DND-41 (cell line): ENCODE measurements around the gene TMCO4.

ENCODE experiments used
- ATAC-seq: fragments of 200-7000 bp; cut with Tn5 transposase; 3 replicates; pipeline ENCODE4 v1.9.1; 2021; ENCODE audit warnings: low read depth; ENCODE audit not compliant: insufficient read depth
- DNase-seq: peaks from one replicate; pipeline ENCODE4 v3.0.0-alpha.2; 2020
- H2AFZ ChIP-seq: 2 replicates; pipeline ENCODE4 v1.6.0; 2012; ENCODE audit warnings: low read depth, low read length
- H3K27ac ChIP-seq: 2 replicates; pipeline ENCODE4 v1.5.1; 2012; ENCODE audit warnings: low read length, inconsistent platforms
- H3K27me3 ChIP-seq: fragments of 200-600 bp; sonication (generic); 2 replicates; pipeline ENCODE4 v1.6.0; 2012; ENCODE audit warnings: low read length, mild to moderate bottlenecking, inconsistent platforms; ENCODE audit not compliant: insufficient read depth, poor library complexity
- H3K36me3 ChIP-seq: 2 replicates; pipeline ENCODE4 v1.5.1; 2012; ENCODE audit warnings: low read length, inconsistent platforms; ENCODE audit not compliant: insufficient read depth
- H3K4me1 ChIP-seq: 2 replicates; pipeline ENCODE4 v1.5.1; 2012; ENCODE audit warnings: mild to moderate bottlenecking, low read length; ENCODE audit not compliant: insufficient read depth
- H3K4me2 ChIP-seq: 2 replicates; pipeline ENCODE4 v1.6.0; 2012; ENCODE audit warnings: mild to moderate bottlenecking, moderate library complexity, low read length, inconsistent platforms; ENCODE audit not compliant: insufficient read depth
- H3K4me3 ChIP-seq, 2 experiments: fragments of 200-600 bp in 1 of 2; shearing (Covaris generic) in 1 of 2; 2 replicates each; pipeline ENCODE4 v1.5.1; 2012 to 2016; ENCODE audit warnings: inconsistent platforms in 2 of 2, low read length in 2 of 2, mild to moderate bottlenecking in 2 of 2, low read depth in 1 of 2, moderate library complexity in 1 of 2
- H3K79me2 ChIP-seq: 2 replicates; pipeline ENCODE4 v1.6.0; 2012; ENCODE audit warnings: low read length, inconsistent platforms; ENCODE audit not compliant: insufficient read depth
- H3K9ac ChIP-seq: 2 replicates; pipeline ENCODE4 v1.6.0; 2012; ENCODE audit warnings: low read depth, mild to moderate bottlenecking, inconsistent platforms, low read length, moderate library complexity
- H3K9me3 ChIP-seq: 2 replicates; pipeline ENCODE4 v1.5.1; 2012; ENCODE audit warnings: low read length, moderate library complexity, mild to moderate bottlenecking, inconsistent platforms; ENCODE audit not compliant: insufficient read depth, severe bottlenecking
- H4K20me1 ChIP-seq: 2 replicates; pipeline ENCODE4 v1.6.0; 2012; ENCODE audit warnings: low read length; ENCODE audit not compliant: insufficient read depth
- EZH2 ChIP-seq: IDR thresholded peaks from 3 replicates; pipeline ENCODE4 v1.6.1; 2012; ENCODE audit warnings: borderline replicate concordance, low read depth, mild to moderate bottlenecking, moderate library complexity, low read length, inconsistent platforms; ENCODE audit not compliant: severe bottlenecking
- TF ChIP-seq, protein P1 (sequence below): IDR thresholded peaks from 2 replicates; pipeline ENCODE4 v1.5.1; 2012; ENCODE audit warnings: borderline replicate concordance, low read length, moderate library complexity, mild to moderate bottlenecking; ENCODE audit not compliant: poor library complexity, severe bottlenecking; ENCODE audit errors: extremely low read depth

Gene TMCO4

GRCh38 chr1:19633106-19633505 lies 166.6 kb downstream of the TMCO4 start:
- ATAC-seq: no peak

More at GRCh38 chr1:19633106-19633505, 166.6 kb downstream of the TMCO4 start:
- Histone ChIP-seq H4K20me1 (peaks cover 3% of the 10 kb centered on the region; the same call in 1 of the 2 replicates), H3K27me3 (no peaks in the 10 kb centered on the region), H3K4me1 (no peaks in the 10 kb centered on the region), H3K4me3 (no peak overlapping the region), H3K27ac (no peak overlapping the region), H3K4me2 (no peak overlapping the region), H3K36me3 (peaks cover 4% of the 10 kb centered on the region; the same call in 1 of the 2 replicates), H3K9me3 (no peaks in the 10 kb centered on the region), H3K9ac (no peak overlapping the region), H2AFZ (no peak overlapping the region), H3K79me2 (no peaks in the 10 kb centered on the region)
- no peak for DNase-seq
- TF ChIP-seq EZH2: no peak
- TF ChIP-seq, protein P1, sequence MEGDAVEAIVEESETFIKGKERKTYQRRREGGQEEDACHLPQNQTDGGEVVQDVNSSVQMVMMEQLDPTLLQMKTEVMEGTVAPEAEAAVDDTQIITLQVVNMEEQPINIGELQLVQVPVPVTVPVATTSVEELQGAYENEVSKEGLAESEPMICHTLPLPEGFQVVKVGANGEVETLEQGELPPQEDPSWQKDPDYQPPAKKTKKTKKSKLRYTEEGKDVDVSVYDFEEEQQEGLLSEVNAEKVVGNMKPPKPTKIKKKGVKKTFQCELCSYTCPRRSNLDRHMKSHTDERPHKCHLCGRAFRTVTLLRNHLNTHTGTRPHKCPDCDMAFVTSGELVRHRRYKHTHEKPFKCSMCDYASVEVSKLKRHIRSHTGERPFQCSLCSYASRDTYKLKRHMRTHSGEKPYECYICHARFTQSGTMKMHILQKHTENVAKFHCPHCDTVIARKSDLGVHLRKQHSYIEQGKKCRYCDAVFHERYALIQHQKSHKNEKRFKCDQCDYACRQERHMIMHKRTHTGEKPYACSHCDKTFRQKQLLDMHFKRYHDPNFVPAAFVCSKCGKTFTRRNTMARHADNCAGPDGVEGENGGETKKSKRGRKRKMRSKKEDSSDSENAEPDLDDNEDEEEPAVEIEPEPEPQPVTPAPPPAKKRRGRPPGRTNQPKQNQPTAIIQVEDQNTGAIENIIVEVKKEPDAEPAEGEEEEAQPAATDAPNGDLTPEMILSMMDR: no peak
